Inferior parietal cortex (tissue), 1 donor: Measurements from ENCODE around the gene C9orf50.
"Not testable (repeated sequence)": the region's sequence is repeated elsewhere in the genome, so short reads cannot be mapped to it uniquely, and the experiment has no call there.

Experiments used
- DNase-seq: peaks from one replicate; pipeline ENCODE4 v3.0.0-alpha.2; 2016; ENCODE audit errors: extremely low spot score

The C9orf50 gene

GRCh38 chr9:129610473-129611306 is 10.2 kb downstream of the C9orf50 start:
- no peak for DNase-seq

DNA sequence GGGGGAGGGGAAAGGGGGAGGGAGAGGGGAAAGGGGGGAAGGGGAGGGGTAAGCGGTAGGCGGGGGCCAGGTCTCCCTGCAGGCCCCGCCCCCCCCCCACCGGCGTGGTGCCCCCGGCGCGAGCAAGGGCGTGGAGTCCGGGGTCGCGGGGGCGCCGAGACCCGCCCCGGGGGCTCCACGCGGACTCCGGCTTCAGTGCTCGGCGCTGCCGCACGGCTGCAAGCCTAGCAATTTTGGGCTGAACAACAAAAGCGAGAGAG is 10.8 kb downstream of the C9orf50 start:
- no peak for DNase-seq

- no peak for DNase-seq
Measured at GRCh38 chr9:129609486-129610212, 11.3 kb downstream of the C9orf50 start.

DNA sequence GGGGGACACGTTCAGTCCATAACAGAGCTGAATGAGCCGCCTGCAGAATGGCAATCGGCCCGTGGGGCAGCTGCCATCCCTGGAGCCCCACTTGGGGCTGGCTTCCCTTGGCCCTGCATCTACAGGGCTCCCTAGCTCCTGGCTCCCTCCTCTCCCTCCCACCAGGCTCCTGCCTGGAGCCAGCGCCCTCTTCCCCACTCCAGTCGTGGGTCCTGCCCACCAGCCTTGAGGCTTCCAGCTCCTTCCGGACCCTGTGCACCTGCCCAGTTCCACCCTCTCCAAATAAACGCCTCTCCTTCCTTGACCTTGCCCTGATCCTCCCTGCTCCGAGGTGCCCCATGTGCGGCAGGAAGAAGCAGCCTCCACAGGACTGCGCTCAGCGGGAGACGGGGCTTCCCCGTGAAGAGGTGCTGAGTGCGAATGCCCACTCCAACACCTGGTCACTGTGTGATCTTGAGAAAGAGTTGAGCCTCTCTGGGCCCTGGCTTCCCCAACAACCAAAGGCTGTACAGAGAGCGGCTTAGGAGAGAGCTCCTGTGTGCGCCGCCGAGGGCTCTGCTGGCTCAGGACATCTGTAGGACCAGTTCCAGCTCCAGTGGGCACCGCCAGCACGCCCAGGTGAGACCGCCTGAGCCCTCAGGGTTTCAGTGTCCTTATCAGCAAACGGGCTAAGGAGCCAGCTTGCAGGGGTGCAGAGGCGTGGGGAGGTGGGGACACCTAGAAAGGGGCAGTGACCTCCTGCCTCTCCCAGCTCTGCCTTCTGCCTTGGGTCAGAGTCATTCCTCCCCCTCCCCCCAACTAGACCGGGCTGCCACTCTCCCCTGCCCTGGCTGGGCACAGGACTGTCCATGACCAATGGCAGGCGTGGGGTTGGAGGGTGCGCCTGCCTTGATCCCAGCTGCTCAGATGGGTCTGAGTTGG is 12.1 kb downstream of the C9orf50 start:
- DNase-seq, result no peak

GRCh38 chr9:129607027-129607387 is 13.9 kb downstream of the C9orf50 start:
- DNase-seq, result no peak

DNA sequence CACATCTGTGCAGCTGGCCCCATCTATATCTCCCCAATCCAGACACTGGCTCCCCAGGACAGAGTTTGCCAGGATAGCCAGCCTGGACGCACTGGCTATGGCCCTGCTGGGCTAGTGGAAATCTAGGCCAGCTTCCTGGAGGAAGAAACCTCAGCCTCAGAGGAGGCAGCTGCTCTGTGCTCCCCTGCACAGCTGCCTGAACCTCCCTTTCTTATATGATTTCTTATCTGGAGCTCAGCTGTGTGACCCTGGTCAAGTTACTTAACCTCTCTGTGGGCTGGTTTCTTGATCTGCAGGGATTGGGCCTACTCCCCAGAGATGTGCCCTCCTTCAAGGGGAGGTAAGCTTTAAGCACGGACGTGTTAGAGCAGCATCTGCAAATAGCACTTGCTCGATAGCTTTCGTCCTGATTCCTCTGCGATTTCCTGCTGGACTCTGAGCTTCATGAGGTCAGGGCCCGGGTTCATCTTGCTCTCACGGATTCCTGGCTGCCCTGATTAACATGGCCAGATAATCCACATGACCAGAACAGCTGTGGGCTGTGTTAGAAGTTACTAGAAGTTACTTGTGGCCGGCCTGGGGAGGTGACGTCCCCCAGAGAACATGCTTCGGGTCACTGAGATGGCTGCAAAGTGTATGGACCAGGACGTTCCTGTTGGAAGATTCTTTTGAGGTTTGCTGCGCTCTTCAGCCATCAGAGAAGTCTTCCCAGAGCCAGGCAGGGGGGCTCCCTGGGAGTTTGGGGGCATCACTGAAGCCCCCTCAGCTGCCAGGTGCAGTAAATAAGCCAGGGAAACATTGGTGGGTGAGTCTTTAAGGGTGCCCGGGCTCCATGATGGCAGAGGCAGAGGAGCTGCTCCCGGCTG is 14.5 kb downstream of the C9orf50 start:
- DNase-seq, result no peak

DNA sequence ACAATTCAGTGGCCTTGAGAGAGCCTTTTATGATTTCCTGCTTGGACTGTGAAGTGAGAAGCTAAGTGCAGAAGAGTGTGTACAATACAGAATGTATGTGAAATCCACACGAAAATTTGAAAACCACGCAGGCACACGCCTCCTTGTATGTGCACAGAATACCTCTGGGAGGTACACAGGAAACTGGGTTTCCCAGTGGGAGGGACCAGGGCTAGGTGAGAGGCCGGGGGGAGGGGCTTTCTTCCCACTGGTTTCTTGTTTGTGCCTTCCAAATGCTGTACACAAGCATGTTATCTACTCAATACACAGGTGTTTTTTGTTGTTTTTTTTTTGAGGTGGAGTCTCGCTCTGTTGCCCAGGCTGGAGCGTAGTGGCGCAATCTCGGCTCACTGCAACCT is 16.1 kb downstream of the C9orf50 start:
- no peak for DNase-seq

GRCh38 chr9:129604056-129604765 is 16.7 kb downstream of the C9orf50 start:
- no peak for DNase-seq

DNA sequence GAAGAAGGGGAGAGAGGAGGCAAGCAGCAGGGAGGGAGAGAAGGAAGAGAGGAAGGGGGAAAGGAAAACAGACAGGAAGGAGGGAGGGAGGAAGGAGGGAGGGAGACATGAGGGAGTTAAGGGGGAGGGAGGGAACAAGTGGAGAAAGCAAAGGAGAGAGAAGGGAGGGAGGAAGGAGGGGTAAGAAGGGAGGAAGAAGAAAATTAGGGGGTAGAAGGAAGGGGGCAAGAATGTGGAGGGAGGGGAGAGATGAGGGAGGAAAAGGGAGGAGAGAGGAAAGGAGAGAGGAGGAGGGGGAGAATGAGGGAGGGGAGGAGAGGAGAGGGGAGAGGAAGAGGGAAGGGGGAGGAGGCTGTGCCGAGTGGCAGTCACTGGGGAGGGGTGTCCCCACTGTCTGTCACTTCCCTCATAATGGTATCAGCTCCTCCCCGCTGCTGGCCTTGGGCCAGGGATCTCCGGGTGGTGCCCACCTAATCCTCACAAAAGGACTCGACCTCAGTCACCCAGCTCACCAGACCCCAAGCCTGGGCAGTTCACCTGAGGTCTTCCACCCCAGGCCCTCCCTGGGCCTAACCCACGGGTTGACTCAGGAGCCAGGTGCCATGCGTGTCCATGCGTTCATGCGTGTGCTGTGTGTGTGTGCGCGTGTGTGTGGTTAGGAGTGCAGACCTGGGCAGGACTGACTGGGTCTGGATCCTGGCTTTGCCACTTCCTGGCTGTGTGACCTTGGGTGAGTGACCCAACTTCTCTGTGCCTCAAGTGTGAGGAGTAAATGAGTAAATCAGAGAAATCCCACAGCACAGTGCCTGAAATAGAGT is 18.1 kb downstream of the C9orf50 start:
- DNase-seq, result no peak

GRCh38 chr9:129601082-129601674 is 19.7 kb downstream of the C9orf50 start:
- DNase-seq, result no peak

DNA sequence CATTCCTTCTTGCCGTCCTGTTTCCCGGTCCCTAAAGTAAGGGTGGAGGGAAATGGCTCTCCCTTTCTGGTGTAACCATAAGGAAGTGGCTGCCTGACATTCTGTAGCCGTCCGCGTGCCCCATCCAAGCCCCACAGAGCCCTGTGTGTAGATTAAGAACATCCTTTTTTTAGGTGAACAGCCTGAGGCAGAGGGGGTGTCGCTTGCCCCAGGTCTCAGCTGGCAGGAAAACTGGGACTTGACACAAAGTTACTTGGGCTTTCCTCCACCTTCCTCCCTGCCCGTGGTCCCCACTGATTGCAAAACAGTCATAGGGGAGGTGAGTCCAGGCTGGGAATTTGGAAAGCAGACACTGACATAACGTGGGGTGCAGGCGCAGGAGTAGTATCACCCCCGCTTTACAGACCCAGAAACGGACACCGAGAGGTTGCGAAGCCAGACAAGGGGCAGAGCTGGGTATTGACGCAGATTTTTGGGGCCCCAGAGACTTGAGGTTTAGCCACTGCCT is 22.8 kb downstream of the C9orf50 start:
- DNase-seq, result no peak

- DNase-seq, result no peak
Measured at GRCh38 chr9:129597355-129598088, 23.4 kb downstream of the C9orf50 start.

DNA sequence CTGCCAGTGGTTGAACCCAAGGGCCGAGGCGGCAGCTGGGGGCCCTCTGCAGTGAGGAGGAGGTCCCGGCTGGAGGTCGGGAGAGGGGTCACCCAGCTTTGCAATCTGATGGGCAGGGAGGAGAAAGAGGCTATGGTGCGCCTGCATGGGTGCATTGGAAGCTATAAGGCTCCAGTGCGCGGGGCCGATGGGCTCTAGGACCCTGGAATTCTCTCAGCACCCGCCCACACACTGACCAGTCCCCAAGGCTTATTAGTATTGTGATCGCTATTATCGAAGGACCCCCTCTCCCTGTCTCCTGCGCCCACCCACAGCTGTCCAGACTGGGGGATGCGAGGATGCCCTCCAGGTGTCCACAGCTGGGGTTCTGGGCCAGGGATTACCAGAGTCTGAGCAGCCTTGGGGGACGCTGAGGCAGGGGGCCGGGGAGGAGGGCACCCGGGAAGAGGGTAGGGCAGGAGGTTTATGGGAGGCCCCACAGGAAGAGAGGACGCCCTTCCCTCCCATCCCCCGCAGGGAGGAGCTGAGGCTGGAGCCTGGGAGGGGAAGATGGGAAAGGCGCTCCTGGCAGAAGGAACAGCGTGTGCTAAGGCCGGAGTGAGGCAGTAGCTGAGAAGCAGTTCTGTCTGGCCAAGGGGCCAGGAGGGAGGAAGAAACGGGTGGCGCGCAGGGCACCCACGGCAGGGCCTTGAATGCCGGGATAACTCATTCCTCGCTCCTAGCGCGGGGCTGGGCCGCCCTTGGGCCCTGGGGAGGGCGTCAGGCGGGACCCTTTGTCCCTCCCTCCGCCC is 24.2 kb downstream of the C9orf50 start:
- DNase-seq, result no peak

DNA sequence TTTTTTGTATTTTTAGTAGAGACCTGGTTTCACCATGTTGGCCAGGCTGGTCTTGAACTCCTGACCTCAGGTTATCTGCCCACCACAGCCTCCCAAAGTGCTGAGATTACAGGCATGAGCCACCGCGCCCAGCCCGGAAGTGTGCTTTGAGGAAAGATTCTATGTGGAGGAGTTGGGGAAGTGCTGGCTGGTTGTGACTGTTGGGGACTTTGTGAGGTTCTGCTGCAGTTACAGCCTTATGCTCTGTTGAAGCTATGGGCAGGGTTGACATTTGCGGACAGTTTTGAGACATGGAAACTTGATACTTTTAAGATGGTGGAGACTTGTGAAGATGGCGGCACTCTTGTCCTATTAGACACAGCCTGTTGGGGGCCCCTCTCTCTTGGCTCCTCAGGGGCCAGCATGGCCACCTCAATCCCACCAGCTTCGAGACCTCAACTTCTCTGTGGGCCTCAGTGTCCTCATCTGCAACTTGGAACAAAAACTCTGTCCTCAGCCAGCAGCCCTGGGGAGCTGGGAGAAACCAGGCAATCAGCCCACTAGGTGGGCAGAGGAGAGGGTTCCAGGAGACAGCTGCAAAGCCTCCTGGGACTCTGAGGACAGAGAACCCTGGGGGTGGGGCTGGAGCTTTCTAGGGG is 24.9 kb downstream of the C9orf50 start:
- no peak for DNase-seq

DNA sequence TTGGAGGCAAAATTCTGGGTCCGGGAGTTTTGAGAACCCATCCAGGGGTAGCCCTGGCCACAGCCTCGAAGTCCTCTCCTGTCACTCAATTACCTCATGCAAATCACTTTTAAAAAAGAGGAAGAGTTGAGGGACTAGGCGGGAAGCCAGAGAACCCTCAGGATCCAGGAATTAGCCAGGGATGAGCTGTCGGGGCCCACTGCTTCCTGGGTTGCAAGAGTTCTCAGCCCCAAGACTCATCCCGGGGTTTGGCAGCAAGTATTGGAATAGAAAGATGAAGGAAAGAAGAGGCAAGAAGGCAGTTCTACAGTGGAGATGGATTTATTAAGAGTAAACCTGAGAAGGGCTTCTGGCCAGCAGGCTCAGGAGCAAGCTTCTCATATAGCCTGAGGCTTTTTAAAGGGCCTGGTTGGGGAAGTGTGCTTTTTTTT is 25.6 kb downstream of the C9orf50 start:
- DNase-seq, result no peak

- DNase-seq, result no peak
Measured at GRCh38 chr9:129594632-129595031, 26.3 kb downstream of the C9orf50 start.

- not testable (repeated sequence) for DNase-seq
Measured at GRCh38 chr9:129592790-129593189, 28.1 kb downstream of the C9orf50 start.
